SK-N-SH (cell line): Measurements from ENCODE around the gene CDH4. TPM values are rescaled to one million over a fixed set of nuclear protein-coding genes. Genes with fewer than 3 reads are reported as not detected.

Experiments used
- CTCF ChIA-PET: fragments of 300-600, 350-600 bp; formaldehyde crosslinking; extraction: SDS; loops from one replicate; lab custom pipeline; 2021; lab: Yijun Ruan, JAX
- POLR2A ChIA-PET: fragments of 350-600 bp; sonication (Branson Sonifier 250); formaldehyde crosslinking; extraction: SDS; loops from one replicate; lab custom pipeline; 2020; ENCODE audit warnings: antibody characterized with exemption, inconsistent platforms; lab: Yijun Ruan, JAX
- DNase-seq: peaks from one replicate; pipeline ENCODE4 v3.0.0; 2012
- H2AFZ ChIP-seq: fragments of 200-600 bp; sonication (generic); 2 replicates; pipeline ENCODE4 v1.8.1; 2016; ENCODE audit warnings: antibody characterized with exemption, mild to moderate bottlenecking, low read depth
- H3F3A ChIP-seq: fragments of 200-600 bp; sonication (generic); replicated peaks from 2 replicates; pipeline ENCODE3; 2016; ENCODE audit warnings: antibody characterized with exemption, mild to moderate bottlenecking; ENCODE audit not compliant: insufficient read depth
- H3K27ac ChIP-seq, 2 experiments: fragments of 200-500 bp in 1 of 2; fragments of 200-600 bp in 1 of 2; sonication (Bioruptor generic) in 1 of 2; sonication (generic), shearing (Covaris generic) in 1 of 2; 2 replicates each; pipeline versions ENCODE4 v1.5.1 to v1.6.1; 2014 to 2016; ENCODE audit warnings: low read depth in 2 of 2, inconsistent platforms in 1 of 2, low read length in 1 of 2, mild to moderate bottlenecking in 1 of 2, mixed read lengths in 1 of 2
- H3K27me3 ChIP-seq: fragments of 200-600 bp; sonication (generic), shearing (Covaris generic); 2 replicates; pipeline ENCODE4 v1.6.1; 2016; ENCODE audit warnings: mixed run types; ENCODE audit not compliant: insufficient read depth
- H3K36me3 ChIP-seq, 2 experiments: fragments of 200-500 bp in 1 of 2; fragments of 200-600 bp in 1 of 2; sonication (Bioruptor generic) in 1 of 2; sonication (generic) in 1 of 2; replicated peaks in 1 of 2; 2 replicates each; pipeline versions ENCODE3 to v1.5.1; 2014 to 2016; ENCODE audit warnings: low read length in 1 of 2, mild to moderate bottlenecking in 1 of 2; ENCODE audit not compliant: insufficient read depth in 2 of 2, control insufficient read depth in 1 of 2
- H3K4me1 ChIP-seq, 2 experiments: fragments of 200-500 bp in 1 of 2; fragments of 200-600 bp in 1 of 2; sonication (Bioruptor generic) in 1 of 2; sonication (generic), shearing (Covaris generic) in 1 of 2; 2 replicates each; pipeline versions ENCODE4 v1.5.1 to v1.6.1; 2014 to 2016; ENCODE audit warnings: low read depth in 1 of 2, low read length in 1 of 2, mixed run types in 1 of 2; ENCODE audit not compliant: insufficient read depth in 2 of 2, control insufficient read depth in 1 of 2
- H3K4me2 ChIP-seq: fragments of 200-600 bp; sonication (generic), shearing (Covaris generic); 2 replicates; pipeline ENCODE4 v1.6.1; 2017; ENCODE audit warnings: mixed run types
- H3K4me3 ChIP-seq, 2 experiments: fragments of 200-500 bp in 1 of 2; fragments of 200-600 bp in 1 of 2; sonication (Bioruptor generic) in 1 of 2; sonication (generic), shearing (Covaris generic) in 1 of 2; 2 replicates each; pipeline versions ENCODE4 v1.5.1 to v1.8.1; 2014 to 2016; ENCODE audit warnings: low read depth in 2 of 2, inconsistent platforms in 1 of 2, low read length in 1 of 2, mild to moderate bottlenecking in 1 of 2, mixed read lengths in 1 of 2, moderate library complexity in 1 of 2
- H3K79me2 ChIP-seq: fragments of 200-600 bp; sonication (generic); 2 replicates; pipeline ENCODE4 v1.8.1; 2017; ENCODE audit warnings: mild to moderate bottlenecking; ENCODE audit not compliant: insufficient read depth
- H3K9ac ChIP-seq: fragments of 200-600 bp; sonication (generic); 2 replicates; pipeline ENCODE4 v1.6.1; 2017; ENCODE audit warnings: mixed run types
- H3K9me2 ChIP-seq: fragments of 200-600 bp; sonication (generic); 2 replicates; pipeline ENCODE4 v1.6.1; 2017; ENCODE audit warnings: mixed run types
- H3K9me3 ChIP-seq: fragments of 200-600 bp; sonication (generic); 2 replicates; pipeline ENCODE4 v1.6.1; 2017; ENCODE audit warnings: mixed run types, mild to moderate bottlenecking, moderate library complexity
- H4K20me1 ChIP-seq: fragments of 200-600 bp; sonication (generic); 2 replicates; pipeline ENCODE4 v1.6.1; 2017; ENCODE audit warnings: mild to moderate bottlenecking, mixed run types; ENCODE audit not compliant: insufficient read depth
- CHD2 ChIP-seq: fragments of 150-350 bp; IDR thresholded peaks from 2 replicates; pipeline ENCODE4 v1.6.1; 2018; ENCODE audit warnings: low read length; ENCODE audit not compliant: partially characterized antibody
- EP300 ChIP-seq, 2 experiments: IDR thresholded peaks; 2 replicates each; pipeline versions ENCODE4 v1.4.0 to v1.6.1; 2012; ENCODE audit warnings: borderline replicate concordance in 1 of 2, low read depth in 1 of 2, low read length in 1 of 2
- EZH2phosphoT487 ChIP-seq: fragments of 200-600 bp; sonication (generic); IDR thresholded peaks from 2 replicates; pipeline ENCODE4 v1.6.1; 2017; ENCODE audit warnings: low read depth, mixed run types, mild to moderate bottlenecking, antibody characterized with exemption, moderate library complexity, borderline replicate concordance
- FOSL2 ChIP-seq: IDR thresholded peaks from 2 replicates; pipeline ENCODE4 v1.4.0; 2012; ENCODE audit warnings: low read depth, mild to moderate bottlenecking, moderate library complexity, borderline replicate concordance
- FOXM1 ChIP-seq: IDR thresholded peaks from 2 replicates; pipeline ENCODE4 v1.4.0; 2012; ENCODE audit warnings: low read depth, mild to moderate bottlenecking
- GABPA ChIP-seq: IDR thresholded peaks from 2 replicates; pipeline ENCODE4 v1.4.0; 2012; ENCODE audit warnings: low read depth, mild to moderate bottlenecking
- MAX ChIP-seq: IDR thresholded peaks from 2 replicates; pipeline ENCODE4 v1.4.0; 2012; ENCODE audit warnings: low read depth
- MXI1 ChIP-seq: IDR thresholded peaks from 2 replicates; pipeline ENCODE4 v1.6.1; 2012; ENCODE audit warnings: mild to moderate bottlenecking, low read depth, low read length, improper control_type of control experiment
- NFIC ChIP-seq: IDR thresholded peaks from 2 replicates; pipeline ENCODE4 v1.4.0; 2012; ENCODE audit warnings: borderline replicate concordance
- POLR2AphosphoS5 ChIP-seq: IDR thresholded peaks from 2 replicates; pipeline ENCODE4 v1.6.1; 2012; ENCODE audit warnings: low read depth, low read length
- RCOR1 ChIP-seq: fragments of 150-350 bp; IDR thresholded peaks from 2 replicates; pipeline ENCODE4 v1.6.1; 2017; ENCODE audit warnings: antibody characterized with exemption, low read length
- RXRA ChIP-seq: IDR thresholded peaks from 2 replicates; pipeline ENCODE4 v1.4.0; 2012; ENCODE audit warnings: low read depth, mild to moderate bottlenecking, borderline replicate concordance
- SIN3A ChIP-seq: IDR thresholded peaks from 2 replicates; pipeline ENCODE4 v1.6.1; 2012; ENCODE audit warnings: low read depth, mild to moderate bottlenecking, low read length, moderate library complexity, borderline replicate concordance
- TAF1 ChIP-seq: IDR thresholded peaks from 2 replicates; pipeline ENCODE4 v1.6.1; 2012; ENCODE audit warnings: low read depth, mild to moderate bottlenecking, low read length, moderate library complexity, borderline replicate concordance
- TEAD4 ChIP-seq: IDR thresholded peaks from 2 replicates; pipeline ENCODE4 v1.4.0; 2012; ENCODE audit warnings: mild to moderate bottlenecking, borderline replicate concordance; ENCODE audit not compliant: insufficient read depth
- YY1 ChIP-seq: IDR thresholded peaks from 2 replicates; pipeline ENCODE4 v1.4.0; 2012; ENCODE audit warnings: low read depth, mild to moderate bottlenecking
- WGBS: methylation state at CpG from one replicate; pipeline ENCODE4 v1.1.6; 2017; ENCODE audit warnings: low lambda C conversion rate; 5-methylcytosine and 5-hydroxymethylcytosine counted together
- polyA plus RNA-seq, 3 experiments: library from polyadenylated mRNA; depleted of rRNA; stranded (reverse); fragments of >200 nt; gene quantifications; 2 replicates each; pipeline ENCODE4 v1.2.3, GENCODE V29; 2012
- TF ChIP-seq, protein P1 (sequence below): fragments of 150-350 bp; IDR thresholded peaks from 2 replicates; pipeline ENCODE4 v1.6.1; 2016; ENCODE audit warnings: mild to moderate bottlenecking, low read depth, low read length

Gene CDH4
- polyA plus RNA-seq, 1 of the 3 experiments (the other 2 are of a cell fraction), result not detected

DNA sequence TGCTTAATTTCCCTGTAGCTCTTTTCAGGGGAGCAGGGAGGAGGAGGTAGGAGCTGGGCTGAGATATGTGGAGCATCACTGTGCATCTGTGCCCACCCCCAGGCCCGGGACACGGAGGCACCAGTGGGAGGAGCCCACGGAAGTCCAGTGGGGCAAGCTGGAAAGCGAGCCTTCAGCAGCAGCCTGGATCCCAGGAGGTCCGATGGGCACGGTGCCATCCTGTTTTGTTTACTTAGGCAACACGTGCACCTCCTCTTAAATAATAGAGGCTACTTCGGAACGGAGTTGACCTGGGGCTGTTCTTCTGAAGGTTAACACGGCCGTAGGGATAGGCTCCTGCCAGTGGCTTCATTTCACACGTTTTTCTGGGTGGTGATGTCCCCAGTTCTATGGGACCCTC lies 51.6 kb downstream of the CDH4 start (continued):
- TF ChIP-seq FOXM1 (no peak), TAF1 (no peak), GABPA (no peak), SIN3A (no peak)
- TF ChIP-seq, protein P1, sequence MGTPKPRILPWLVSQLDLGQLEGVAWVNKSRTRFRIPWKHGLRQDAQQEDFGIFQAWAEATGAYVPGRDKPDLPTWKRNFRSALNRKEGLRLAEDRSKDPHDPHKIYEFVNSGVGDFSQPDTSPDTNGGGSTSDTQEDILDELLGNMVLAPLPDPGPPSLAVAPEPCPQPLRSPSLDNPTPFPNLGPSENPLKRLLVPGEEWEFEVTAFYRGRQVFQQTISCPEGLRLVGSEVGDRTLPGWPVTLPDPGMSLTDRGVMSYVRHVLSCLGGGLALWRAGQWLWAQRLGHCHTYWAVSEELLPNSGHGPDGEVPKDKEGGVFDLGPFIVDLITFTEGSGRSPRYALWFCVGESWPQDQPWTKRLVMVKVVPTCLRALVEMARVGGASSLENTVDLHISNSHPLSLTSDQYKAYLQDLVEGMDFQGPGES, result no peak

- Histone ChIP-seq H3K4me2 (no peak overlapping the region), H3F3A (no peaks in the 10 kb centered on the region), H4K20me1 (no peaks in the 10 kb centered on the region), H3K9ac (no peak overlapping the region), H3K9me2 (no peaks in the 10 kb centered on the region), H3K27ac (no peak overlapping the region), H2AFZ (no peak overlapping the region)
- CTCF ChIA-PET, result no interaction called here
- DNase-seq, result no peak
- POLR2A ChIA-PET, result no interaction called here
- no peak for TF ChIP-seq TAF1
- TF ChIP-seq FOSL2, result no peak
- no peak for TF ChIP-seq EZH2phosphoT487
- TF ChIP-seq TEAD4, result no peak
- TF ChIP-seq MXI1, result no peak
- TF ChIP-seq POLR2AphosphoS5, result no peak
- no peak for TF ChIP-seq MAX
- TF ChIP-seq EP300 (IDR thresholded peaks at IDR 0.05; ENCODE audit: borderline replicate concordance in 1 of 2, low read depth in 1 of 2, low read length in 1 of 2), result no peak
- no peak for TF ChIP-seq RXRA
- no peak for TF ChIP-seq RCOR1
- no peak for TF ChIP-seq YY1
- TF ChIP-seq, all 33 proteins: peak for 0
- H3K9me3 ChIP-seq, result no peaks in the 10 kb centered on the region
- WGBS, result 70% methylated on average over 8 of the region's 8 CpGs
- no peaks in the 10 kb centered on the region for H3K4me1 ChIP-seq
- H3K79me2 ChIP-seq, result no peaks in the 10 kb centered on the region
- no peaks in the 10 kb centered on the region for H3K27me3 ChIP-seq
- H3K4me3 ChIP-seq, result no peak overlapping the region
- H3K36me3 ChIP-seq, result no peaks in the 10 kb centered on the region
Observed at GRCh38 chr20:61304750-61305149, 52.7 kb downstream of the CDH4 start.

GRCh38 chr20:61306937-61307475 lies 54.9 kb downstream of the CDH4 start:
- no peaks in the 10 kb centered on the region for H3K36me3 ChIP-seq
- no peak overlapping the region for H3K4me3 ChIP-seq
- 82% methylated on average over 10 of the region's 10 CpGs for WGBS
- ChIA-PET CTCF (no interaction called here), POLR2A (no interaction called here)
- no peak overlapping the region for H2AFZ ChIP-seq
- H3F3A ChIP-seq, result no peaks in the 10 kb centered on the region
- no peaks in the 10 kb centered on the region for H3K4me1 ChIP-seq
- no peak for TF ChIP-seq MAX
- TF ChIP-seq SIN3A, result no peak
- no peak for TF ChIP-seq EP300 (IDR thresholded peaks at IDR 0.05; ENCODE audit: borderline replicate concordance in 1 of 2, low read depth in 1 of 2, low read length in 1 of 2)
- TF ChIP-seq NFIC, result no peak
- no peak for TF ChIP-seq RXRA
- TF ChIP-seq CHD2, result no peak
- no peak for TF ChIP-seq FOXM1
- no peak overlapping the region for H3K4me2 ChIP-seq
- no peaks in the 10 kb centered on the region for H3K9me2 ChIP-seq
- H3K27ac ChIP-seq, result no peak overlapping the region
- H3K27me3 ChIP-seq, result no peaks in the 10 kb centered on the region
- DNase-seq, result no peak
- H3K9me3 ChIP-seq, result no peaks in the 10 kb centered on the region
- no peaks in the 10 kb centered on the region for H4K20me1 ChIP-seq
- H3K9ac ChIP-seq, result no peak overlapping the region
- H3K79me2 ChIP-seq, result no peaks in the 10 kb centered on the region
